WERI-Rb-1 (cell line): ENCODE data around the gene DSP.

ENCODE experiments used
- DNase-seq: peaks from one replicate; pipeline ENCODE4 v3.0.0-alpha.2; 2020
- H3K27ac ChIP-seq: fragments of 250-450 bp; sonication (Bioruptor Pico); 2 replicates; pipeline ENCODE4 v1.5.1; 2020; ENCODE audit warnings: mild to moderate bottlenecking, moderate library complexity
- H3K27me3 ChIP-seq: fragments of 250-450 bp; sonication (Bioruptor Pico); 2 replicates; pipeline ENCODE4 v1.5.1; 2021; ENCODE audit warnings: mild to moderate bottlenecking, low read depth, moderate library complexity; ENCODE audit not compliant: insufficient read depth, severe bottlenecking
- H3K36me3 ChIP-seq: fragments of 250-450 bp; sonication (Bioruptor Pico); 2 replicates; pipeline ENCODE4 v1.5.1; 2020; ENCODE audit warnings: mild to moderate bottlenecking, moderate library complexity
- H3K4me3 ChIP-seq: 2 replicates; pipeline ENCODE4 v1.5.1; 2011; ENCODE audit warnings: low read depth, mild to moderate bottlenecking, control low read depth, low read length
- H3K9me3 ChIP-seq: fragments of 250-450 bp; sonication (Bioruptor Pico); 2 replicates; pipeline ENCODE4 v1.5.1; 2021; ENCODE audit warnings: mild to moderate bottlenecking, moderate library complexity; ENCODE audit not compliant: severe bottlenecking
- TF ChIP-seq, protein P1 (sequence below): IDR thresholded peaks from 2 replicates; pipeline ENCODE4 v1.5.1; 2011; ENCODE audit warnings: low read depth, mild to moderate bottlenecking, control low read depth, inconsistent platforms, low read length

The DSP gene

DNA sequence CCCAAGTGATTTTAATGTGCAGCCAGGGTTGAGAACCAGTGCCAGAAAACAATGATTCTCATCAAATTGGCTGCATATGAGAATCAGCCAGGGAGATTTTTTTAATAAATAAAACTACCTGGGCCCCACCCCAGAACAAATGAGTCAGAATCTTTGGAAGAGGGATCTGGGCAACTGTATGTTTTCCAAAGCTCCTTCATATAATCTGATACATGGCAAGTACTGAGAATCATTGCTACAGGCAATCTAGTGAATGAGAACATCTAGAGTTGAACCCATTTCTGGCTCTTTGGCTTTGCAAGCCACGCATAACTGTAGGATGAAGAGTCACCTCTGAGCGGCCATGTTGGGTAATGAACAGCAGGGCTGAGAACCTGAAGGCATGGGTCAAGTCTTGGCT lies 26.1 kb upstream of the DSP start:
- no peak for DNase-seq
- Histone ChIP-seq H3K4me3 (no peak overlapping the region), H3K27ac (no peak overlapping the region), H3K36me3 (no peaks in the 10 kb centered on the region), H3K27me3 (no peaks in the 10 kb centered on the region), H3K9me3 (no peaks in the 10 kb centered on the region)
- TF ChIP-seq, protein P1, sequence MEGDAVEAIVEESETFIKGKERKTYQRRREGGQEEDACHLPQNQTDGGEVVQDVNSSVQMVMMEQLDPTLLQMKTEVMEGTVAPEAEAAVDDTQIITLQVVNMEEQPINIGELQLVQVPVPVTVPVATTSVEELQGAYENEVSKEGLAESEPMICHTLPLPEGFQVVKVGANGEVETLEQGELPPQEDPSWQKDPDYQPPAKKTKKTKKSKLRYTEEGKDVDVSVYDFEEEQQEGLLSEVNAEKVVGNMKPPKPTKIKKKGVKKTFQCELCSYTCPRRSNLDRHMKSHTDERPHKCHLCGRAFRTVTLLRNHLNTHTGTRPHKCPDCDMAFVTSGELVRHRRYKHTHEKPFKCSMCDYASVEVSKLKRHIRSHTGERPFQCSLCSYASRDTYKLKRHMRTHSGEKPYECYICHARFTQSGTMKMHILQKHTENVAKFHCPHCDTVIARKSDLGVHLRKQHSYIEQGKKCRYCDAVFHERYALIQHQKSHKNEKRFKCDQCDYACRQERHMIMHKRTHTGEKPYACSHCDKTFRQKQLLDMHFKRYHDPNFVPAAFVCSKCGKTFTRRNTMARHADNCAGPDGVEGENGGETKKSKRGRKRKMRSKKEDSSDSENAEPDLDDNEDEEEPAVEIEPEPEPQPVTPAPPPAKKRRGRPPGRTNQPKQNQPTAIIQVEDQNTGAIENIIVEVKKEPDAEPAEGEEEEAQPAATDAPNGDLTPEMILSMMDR: no peak

DNA sequence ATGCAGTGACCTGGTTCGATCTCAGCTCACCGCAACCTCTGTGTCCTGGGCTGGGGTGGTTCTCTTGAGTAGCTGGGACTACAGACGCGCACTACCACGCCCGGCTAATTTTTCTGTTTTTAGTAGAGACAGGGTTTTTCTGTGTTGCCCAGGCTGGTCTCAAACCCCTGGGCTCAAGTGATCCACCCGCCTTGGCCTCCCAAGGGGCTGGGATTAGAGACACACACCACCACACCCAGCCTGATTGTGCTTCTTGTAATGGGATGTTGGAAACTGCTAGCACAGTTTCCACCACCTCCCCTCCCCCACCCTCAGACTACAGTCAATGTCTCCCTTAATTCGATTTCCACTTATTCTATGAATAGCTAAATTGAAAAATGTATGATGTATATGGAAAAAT lies 22.6 kb upstream of the DSP start:
- TF ChIP-seq, protein P1: no peak
- no peaks in the 10 kb centered on the region for H3K27me3 ChIP-seq
- no peaks in the 10 kb centered on the region for H3K9me3 ChIP-seq
- no peak overlapping the region for H3K27ac ChIP-seq
- no peak for DNase-seq
- no peaks in the 10 kb centered on the region for H3K36me3 ChIP-seq
- H3K4me3 ChIP-seq: no peak overlapping the region

DNA sequence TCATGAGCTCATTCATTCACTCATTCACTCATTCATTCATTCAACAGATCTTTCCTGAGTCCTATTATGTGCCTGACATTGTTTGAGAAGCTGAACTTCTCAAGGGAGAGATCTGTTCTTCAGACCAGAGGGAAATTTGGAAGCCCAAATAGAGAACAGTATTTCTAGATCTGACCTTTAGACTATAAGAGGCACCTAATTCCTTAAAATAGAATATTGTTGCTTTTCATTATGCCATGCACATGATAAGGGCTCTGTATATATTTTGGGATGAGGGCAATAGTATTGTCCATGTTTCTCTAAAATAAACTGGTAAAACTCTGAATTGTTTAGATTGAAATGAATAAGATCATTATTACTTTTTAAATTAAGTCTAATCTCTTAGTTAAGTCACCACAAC lies 18.6 kb upstream of the DSP start:
- no peak overlapping the region for H3K4me3 ChIP-seq
- H3K27ac ChIP-seq: no peak overlapping the region
- H3K9me3 ChIP-seq: no peaks in the 10 kb centered on the region
- TF ChIP-seq, protein P1: no peak
- no peaks in the 10 kb centered on the region for H3K27me3 ChIP-seq
- no peak for DNase-seq
- no peaks in the 10 kb centered on the region for H3K36me3 ChIP-seq

DNA sequence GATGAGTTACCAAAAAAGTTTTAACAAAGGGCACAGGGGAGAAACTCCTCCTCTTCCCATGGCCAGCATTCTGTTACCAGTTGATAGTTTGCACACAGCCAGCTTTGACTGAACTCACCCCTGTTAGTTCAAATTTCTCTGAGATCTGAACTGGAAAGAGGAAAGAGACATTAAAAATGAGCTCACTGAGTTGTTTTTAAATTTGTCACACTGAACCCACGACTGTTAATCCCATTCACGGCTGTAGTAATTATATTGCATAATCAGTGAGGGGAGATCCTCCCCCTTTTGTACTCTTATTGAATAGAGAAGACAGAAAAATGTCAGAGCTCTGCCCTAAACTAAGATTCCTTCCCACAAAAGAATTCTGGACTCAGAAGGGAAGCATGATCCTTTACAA lies 17.5 kb upstream of the DSP start:
- Histone ChIP-seq H3K36me3 (no peaks in the 10 kb centered on the region), H3K9me3 (no peaks in the 10 kb centered on the region), H3K4me3 (no peak overlapping the region), H3K27me3 (no peaks in the 10 kb centered on the region), H3K27ac (no peak overlapping the region)
- no peak for DNase-seq
- TF ChIP-seq, protein P1: no peak

DNA sequence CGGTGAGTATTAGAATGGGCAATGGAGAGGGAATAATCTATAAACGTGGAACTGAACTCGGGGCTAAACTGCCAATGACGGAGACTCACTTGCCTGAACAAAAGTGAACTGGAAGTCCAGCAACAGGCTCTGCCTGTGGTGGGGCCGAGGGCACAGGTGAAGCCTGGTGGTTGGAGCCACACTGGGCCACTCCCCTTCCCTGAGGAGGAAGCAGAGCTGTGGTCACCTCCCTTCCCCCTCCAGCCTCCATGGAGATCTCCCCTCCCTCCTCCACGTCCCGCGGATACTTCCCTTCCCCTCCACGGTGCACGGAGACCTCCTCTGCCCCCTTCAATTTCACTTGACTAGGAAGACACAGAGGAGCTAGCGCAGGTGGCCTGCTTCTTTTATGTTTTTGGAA lies 14.7 kb upstream of the DSP start:
- no peak for DNase-seq
- no peaks in the 10 kb centered on the region for H3K36me3 ChIP-seq
- H3K27ac ChIP-seq: no peak overlapping the region
- TF ChIP-seq, protein P1: no peak
- no peaks in the 10 kb centered on the region for H3K27me3 ChIP-seq
- no peaks in the 10 kb centered on the region for H3K9me3 ChIP-seq
- H3K4me3 ChIP-seq: no peak overlapping the region

DNA sequence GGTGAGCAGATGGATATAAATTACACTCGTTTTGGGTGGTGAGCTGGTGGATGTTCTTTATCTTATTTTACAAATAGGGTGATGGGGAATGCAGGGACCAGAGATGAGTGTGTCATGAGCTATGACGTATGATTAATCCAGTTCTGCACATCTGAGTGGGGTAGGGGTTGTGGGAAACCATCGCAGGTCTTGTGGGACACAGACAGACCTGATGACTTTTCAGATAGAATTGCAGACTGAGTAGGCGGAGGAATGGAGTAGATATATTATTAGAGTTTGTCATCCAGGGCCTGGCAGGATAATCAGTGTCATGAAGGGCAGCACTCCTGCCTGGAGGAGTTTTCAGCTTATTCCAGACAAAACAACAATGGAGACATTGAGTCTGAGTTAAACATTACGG lies 12.9 kb upstream of the DSP start:
- TF ChIP-seq, protein P1: no peak
- Histone ChIP-seq H3K27me3 (no peaks in the 10 kb centered on the region), H3K36me3 (no peaks in the 10 kb centered on the region), H3K4me3 (no peak overlapping the region), H3K9me3 (no peaks in the 10 kb centered on the region), H3K27ac (no peak overlapping the region)
- DNase-seq: no peak
